ENCODE data around the gene BCL2L11.

DNA sequence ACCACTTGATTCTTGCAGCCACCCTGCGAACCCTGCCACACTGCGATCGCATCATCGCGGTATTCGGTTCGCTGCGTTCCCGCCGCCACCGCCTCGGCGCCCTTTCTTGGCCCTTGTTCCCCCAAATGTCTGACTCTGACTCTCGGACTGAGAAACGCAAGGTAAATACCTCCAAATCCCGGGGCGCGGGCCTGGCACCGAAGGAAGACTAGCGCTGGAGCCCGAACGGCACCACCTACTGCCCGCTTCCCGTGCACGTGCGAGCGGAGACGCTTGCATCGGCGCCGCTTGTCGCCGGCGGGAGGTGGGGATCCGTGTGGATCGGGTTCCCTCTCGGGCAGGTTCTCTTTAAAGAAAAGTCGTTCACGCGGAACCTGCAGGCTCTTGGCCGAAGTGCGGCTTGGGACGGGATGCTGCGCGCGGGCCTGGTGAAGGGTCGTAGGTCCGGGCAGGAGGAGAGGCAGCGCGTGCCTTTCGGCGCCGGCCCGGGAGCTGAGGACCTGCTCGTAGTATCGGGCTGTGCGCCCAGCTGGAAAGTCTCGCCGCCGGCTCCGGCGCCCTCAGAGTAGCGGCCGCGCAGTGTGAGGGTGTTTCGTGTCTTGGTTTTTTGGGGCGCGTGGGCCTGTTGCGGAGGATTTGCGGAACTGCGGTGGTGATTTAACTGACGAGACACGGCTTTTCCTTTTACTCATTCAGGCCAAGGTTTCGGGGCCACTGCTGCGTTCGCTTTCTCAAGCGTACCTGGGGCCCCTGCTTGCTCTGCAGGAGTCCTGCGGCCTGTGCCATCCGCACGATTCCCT is 514 bp downstream of the BCL2L11 start:
- TF ChIP-seq, protein P1, sequence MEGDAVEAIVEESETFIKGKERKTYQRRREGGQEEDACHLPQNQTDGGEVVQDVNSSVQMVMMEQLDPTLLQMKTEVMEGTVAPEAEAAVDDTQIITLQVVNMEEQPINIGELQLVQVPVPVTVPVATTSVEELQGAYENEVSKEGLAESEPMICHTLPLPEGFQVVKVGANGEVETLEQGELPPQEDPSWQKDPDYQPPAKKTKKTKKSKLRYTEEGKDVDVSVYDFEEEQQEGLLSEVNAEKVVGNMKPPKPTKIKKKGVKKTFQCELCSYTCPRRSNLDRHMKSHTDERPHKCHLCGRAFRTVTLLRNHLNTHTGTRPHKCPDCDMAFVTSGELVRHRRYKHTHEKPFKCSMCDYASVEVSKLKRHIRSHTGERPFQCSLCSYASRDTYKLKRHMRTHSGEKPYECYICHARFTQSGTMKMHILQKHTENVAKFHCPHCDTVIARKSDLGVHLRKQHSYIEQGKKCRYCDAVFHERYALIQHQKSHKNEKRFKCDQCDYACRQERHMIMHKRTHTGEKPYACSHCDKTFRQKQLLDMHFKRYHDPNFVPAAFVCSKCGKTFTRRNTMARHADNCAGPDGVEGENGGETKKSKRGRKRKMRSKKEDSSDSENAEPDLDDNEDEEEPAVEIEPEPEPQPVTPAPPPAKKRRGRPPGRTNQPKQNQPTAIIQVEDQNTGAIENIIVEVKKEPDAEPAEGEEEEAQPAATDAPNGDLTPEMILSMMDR (IDR thresholded peaks at IDR 0.05), result no peak
- TF ChIP-seq EP300 (IDR thresholded peaks at IDR 0.05) (no peak), POLR2A (IDR thresholded peaks at IDR 0.05) (no peak)

All from ovary (tissue), 3 donors.